Heart left ventricle (tissue), 13 donors: ENCODE data around the gene KCNMB3.

Experiments used
- POLR2A ChIP-seq, 2 donors: fragments of 450-650 bp; IDR thresholded peaks; one replicate each; pipeline ENCODE4 v1.6.1; 2017; ENCODE audit warnings: antibody characterized with exemption in 2 of 2, mild to moderate bottlenecking in 2 of 2, moderate library complexity in 2 of 2
- TF ChIP-seq, protein P1 (sequence below), 12 donors: fragments of 200-600 bp; sonication (generic) in 4 of 12; IDR thresholded peaks; one replicate each; pipeline versions ENCODE4 v1.5.0 to v1.8.0; 2018 to 2022; ENCODE audit warnings: antibody characterized with exemption in 12 of 12, mild to moderate bottlenecking in 5 of 12
- donor health status: ischemic (EF 13 %, LVEDD 7.1; RV severe dilation, severe dysfunction).
- donor health status: DM: no; HTN: yes; CAD: no.
- donor health status: DM: no; HTN: no; CAD: no.
- donor health status: ischemic (EF 25% LVEDD 6.9; RV normal size, moderate dysfunction).
- donor health status: ischemic (EF 25% LVEDD 5.7; RV mildly dilated, moderate dysfunction).
- donor health status: ischemic (EF 35%, LVEDD 5.7; RV mildly dilated, moderate dysfunction).
- donor health status: nonischemic (EF 11% LVEDD 7.7; RV severe dilation, severe dysfunction).
- donor health status: DM: yes; HTN: yes; CAD: no.
- donor health status: PGD.
- donor health status: ischemic (EF 29% LVEDD 5.4; RV normal size, mild dysfunction).
- donor health status: nonischemic (EF 23%, LVEDD 6.1; RV moderate dilation, normal function).

DNA sequence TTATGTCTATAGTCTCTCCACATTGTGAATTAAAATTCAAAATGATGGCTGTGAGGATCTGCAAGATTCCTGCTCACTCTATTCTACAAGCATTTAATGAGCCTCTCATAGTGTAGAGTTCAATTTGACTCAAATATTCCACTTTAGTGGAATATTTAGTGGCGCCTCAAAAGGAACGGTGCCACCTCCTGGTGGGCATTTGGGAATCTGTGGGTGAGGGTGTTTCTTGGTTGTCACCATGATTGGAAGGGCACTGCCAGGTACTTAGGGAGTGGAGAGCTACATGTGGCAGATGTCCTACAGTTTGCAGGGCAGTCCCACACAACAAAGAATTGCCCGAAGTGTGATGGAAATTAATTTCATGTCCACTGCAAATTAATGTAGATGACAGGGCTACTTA is 21.5 kb upstream of the KCNMB3 start:
- TF ChIP-seq, protein P1, sequence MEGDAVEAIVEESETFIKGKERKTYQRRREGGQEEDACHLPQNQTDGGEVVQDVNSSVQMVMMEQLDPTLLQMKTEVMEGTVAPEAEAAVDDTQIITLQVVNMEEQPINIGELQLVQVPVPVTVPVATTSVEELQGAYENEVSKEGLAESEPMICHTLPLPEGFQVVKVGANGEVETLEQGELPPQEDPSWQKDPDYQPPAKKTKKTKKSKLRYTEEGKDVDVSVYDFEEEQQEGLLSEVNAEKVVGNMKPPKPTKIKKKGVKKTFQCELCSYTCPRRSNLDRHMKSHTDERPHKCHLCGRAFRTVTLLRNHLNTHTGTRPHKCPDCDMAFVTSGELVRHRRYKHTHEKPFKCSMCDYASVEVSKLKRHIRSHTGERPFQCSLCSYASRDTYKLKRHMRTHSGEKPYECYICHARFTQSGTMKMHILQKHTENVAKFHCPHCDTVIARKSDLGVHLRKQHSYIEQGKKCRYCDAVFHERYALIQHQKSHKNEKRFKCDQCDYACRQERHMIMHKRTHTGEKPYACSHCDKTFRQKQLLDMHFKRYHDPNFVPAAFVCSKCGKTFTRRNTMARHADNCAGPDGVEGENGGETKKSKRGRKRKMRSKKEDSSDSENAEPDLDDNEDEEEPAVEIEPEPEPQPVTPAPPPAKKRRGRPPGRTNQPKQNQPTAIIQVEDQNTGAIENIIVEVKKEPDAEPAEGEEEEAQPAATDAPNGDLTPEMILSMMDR (IDR thresholded peaks at IDR 0.05) = peak in 7 of 12 donors; percentile 10 to 32 (median 18)
- TF ChIP-seq POLR2A (IDR thresholded peaks at IDR 0.05) = no peak
